HepG2 (cell line): ENCODE measurements around the gene IARS2. TPM values are rescaled to one million over a fixed set of nuclear protein-coding genes. Genes with fewer than 3 reads are reported as not detected.

Experiments
- ASH2L ChIP-seq: fragments of 300-600, 200-600 bp; sonication (generic); IDR thresholded peaks from 2 replicates; pipeline ENCODE4 v1.7.0; 2017; ENCODE audit warnings: low read depth, mild to moderate bottlenecking, moderate library complexity, mixed read lengths, low read length; ENCODE audit not compliant: insufficient read length
- BORCS8-MEF2B ChIP-seq: sonication (generic); formaldehyde crosslinking; IDR thresholded peaks from 2 replicates; pipeline ENCODE4 v1.8.0; 2022; ENCODE audit warnings: mild to moderate bottlenecking, missing genetic modification reagents
- CENPT ChIP-seq: sonication (generic); formaldehyde crosslinking; IDR thresholded peaks from 2 replicates; pipeline ENCODE4 v1.8.0; 2022; ENCODE audit warnings: low read depth, mild to moderate bottlenecking, moderate library complexity, missing genetic modification reagents
- DNMT1 ChIP-seq: sonication (generic); formaldehyde crosslinking; IDR thresholded peaks from 2 replicates; pipeline ENCODE4 v1.5.1; 2020; ENCODE audit warnings: mild to moderate bottlenecking, missing genetic modification reagents
- ETV6 ChIP-seq: sonication (generic); formaldehyde crosslinking; conservative IDR thresholded peaks from 2 replicates; pipeline ENCODE4 v1.4.0; 2020; ENCODE audit warnings: missing genetic modification reagents
- MEIS2 ChIP-seq: sonication (generic); formaldehyde crosslinking; IDR thresholded peaks from 2 replicates; pipeline ENCODE4 v1.9.0; 2021; ENCODE audit warnings: mild to moderate bottlenecking, missing genetic modification reagents
- MLLT10 ChIP-seq: sonication (generic); formaldehyde crosslinking; IDR thresholded peaks from 2 replicates; pipeline ENCODE4 v1.4.0; 2020; ENCODE audit warnings: missing genetic modification reagents
- NFYC ChIP-seq: IDR thresholded peaks from 2 replicates; pipeline ENCODE4 v1.6.1; 2016; ENCODE audit warnings: missing genetic modification reagents, missing compliant biosample characterization
- PAF1 ChIP-seq: IDR thresholded peaks from 2 replicates; pipeline ENCODE4 v1.6.1; 2016; ENCODE audit warnings: missing genetic modification reagents, missing compliant biosample characterization
- POLR2G ChIP-seq: fragments of 200-400 bp; formaldehyde crosslinking; IDR thresholded peaks from 2 replicates; pipeline ENCODE4 v1.6.1; 2018; ENCODE audit warnings: mild to moderate bottlenecking, low read depth, low read length, moderate library complexity
- SALL2 ChIP-seq: sonication (generic); formaldehyde crosslinking; IDR thresholded peaks from 2 replicates; pipeline ENCODE4 v1.8.1; 2023; ENCODE audit warnings: mild to moderate bottlenecking, missing genetic modification reagents, inconsistent platforms
- TRIM24 ChIP-seq: sonication (generic); formaldehyde crosslinking; IDR thresholded peaks from 2 replicates; pipeline ENCODE4 v1.8.0; 2022; ENCODE audit warnings: mild to moderate bottlenecking, missing genetic modification reagents
- ZFY ChIP-seq: sonication (generic); formaldehyde crosslinking; IDR thresholded peaks from 2 replicates; pipeline ENCODE4 v1.4.0; 2020; ENCODE audit warnings: missing genetic modification reagents
- ZIK1 ChIP-seq: sonication (generic); formaldehyde crosslinking; IDR thresholded peaks from 2 replicates; pipeline ENCODE4 v1.5.0; 2020; ENCODE audit warnings: mild to moderate bottlenecking, low read depth, missing genetic modification reagents, borderline replicate concordance
- ZMAT3 ChIP-seq: sonication (generic); formaldehyde crosslinking; conservative IDR thresholded peaks from 2 replicates; pipeline ENCODE4 v1.7.0; 2021; ENCODE audit warnings: missing genetic modification reagents
- ZNF326 ChIP-seq: sonication (generic); formaldehyde crosslinking; IDR thresholded peaks from 2 replicates; pipeline ENCODE4 v1.4.0; 2020; ENCODE audit warnings: missing genetic modification reagents, borderline replicate concordance
- ZNF441 ChIP-seq: sonication (generic); formaldehyde crosslinking; IDR thresholded peaks from 2 replicates; pipeline ENCODE4 v1.7.0; 2021; ENCODE audit warnings: missing genetic modification reagents, borderline replicate concordance
- ZNF660 ChIP-seq: sonication (generic); formaldehyde crosslinking; IDR thresholded peaks from 2 replicates; pipeline ENCODE4 v1.5.1; 2020; ENCODE audit warnings: mild to moderate bottlenecking, low read depth, missing genetic modification reagents, borderline replicate concordance
- ZNF772 ChIP-seq: sonication (generic); formaldehyde crosslinking; IDR thresholded peaks from 2 replicates; pipeline ENCODE4 v1.5.0; 2020; ENCODE audit warnings: mild to moderate bottlenecking, missing genetic modification reagents
- ZZZ3 ChIP-seq: sonication (generic); formaldehyde crosslinking; IDR thresholded peaks from 2 replicates; pipeline ENCODE4 v1.4.0; 2020; ENCODE audit warnings: missing genetic modification reagents, mild to moderate bottlenecking, borderline replicate concordance
- polyA plus RNA-seq, 8 experiments: library from polyadenylated mRNA; depleted of rRNA in 3 of 8; stranded (reverse) in 7 of 8; unstranded in 1 of 8; fragments of >200 nt; fragmentation: Illumina TruSeq in 4 of 8; extraction: Trizol in 4 of 8; gene quantifications; 2 replicates each; pipeline versions ENCODE4 v1.2.1 to v1.2.3, GENCODE V29; 2011 to 2016; ENCODE audit warnings: low read depth in 4 of 8, missing spikeins in 1 of 8, mixed read lengths in 1 of 8; ENCODE audit not compliant: insufficient read depth in 1 of 8
- total RNA-seq, 5 experiments: library from RNA; depleted of rRNA; stranded (reverse); fragments of >200 nt; fragmentation: Illumina TruSeq; extraction: Trizol; gene quantifications; 2 replicates each; pipeline ENCODE4 v1.2.3, GENCODE V29; 2016; ENCODE audit warnings: low read depth in 1 of 5
- TF ChIP-seq, protein P1 (sequence below): sonication (generic); formaldehyde crosslinking; IDR thresholded peaks from 2 replicates; pipeline ENCODE4 v1.4.0; 2020; ENCODE audit warnings: missing genetic modification reagents, borderline replicate concordance
- TF ChIP-seq, protein P2 (sequence below): sonication (generic); formaldehyde crosslinking; IDR thresholded peaks from 2 replicates; pipeline ENCODE4 v1.5.0; 2020; ENCODE audit warnings: missing genetic modification reagents
- TF ChIP-seq, protein P3 (sequence below): IDR thresholded peaks from 2 replicates; pipeline ENCODE4 v1.6.1; 2016; ENCODE audit warnings: missing compliant biosample characterization, missing genetic modification reagents, borderline replicate concordance

Gene IARS2
- total and polyA plus RNA-seq, 2 of the 13 experiments (the other 11 are each of a cell fraction or from before 2014, with no cell fraction given) = 28.6 to 122 TPM

DNA sequence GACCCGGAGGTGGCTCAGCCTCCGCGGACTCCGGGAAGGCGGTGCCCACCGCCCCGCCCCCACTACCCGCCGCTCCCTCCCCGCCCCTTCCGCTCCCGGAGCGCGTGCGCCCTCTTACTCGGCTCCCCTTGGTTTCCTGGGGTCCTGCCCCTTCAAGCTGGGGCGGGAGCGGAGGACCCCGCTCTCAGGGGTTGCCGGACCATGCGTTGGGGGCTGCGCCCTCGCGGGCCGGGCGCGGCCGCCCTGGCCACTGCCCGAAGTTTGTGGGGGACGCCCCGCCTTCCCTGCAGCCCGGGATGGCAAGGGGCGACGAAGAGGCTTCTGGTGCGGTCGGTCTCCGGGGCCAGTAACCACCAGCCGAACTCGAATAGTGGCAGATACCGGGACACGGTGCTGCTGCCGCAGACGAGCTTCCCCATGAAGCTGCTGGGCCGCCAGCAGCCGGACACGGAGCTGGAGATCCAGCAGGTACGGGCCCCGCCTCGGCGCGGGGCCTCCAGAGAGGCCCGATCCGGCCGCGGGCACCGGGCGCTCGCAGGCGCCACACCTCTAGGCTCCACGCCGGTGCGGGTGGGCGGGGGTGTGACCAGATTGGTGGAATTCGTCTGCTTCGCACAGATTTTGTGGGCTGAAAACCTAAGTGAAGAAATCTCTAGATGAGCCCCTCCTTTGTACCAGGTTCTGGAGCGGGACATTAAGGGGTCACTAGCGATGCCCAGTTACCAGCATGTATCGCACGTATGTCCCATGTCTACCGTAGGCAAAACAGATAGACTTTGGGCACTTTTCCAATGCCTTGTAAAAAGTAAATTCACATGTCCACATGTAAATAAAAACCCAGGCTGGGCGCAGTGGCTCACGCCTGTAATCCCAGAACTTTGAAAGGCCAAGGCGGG lies at the start of gene IARS2 (continued):
- TF ChIP-seq ZNF772 (peak; percentile 50; the same call in 1 of the 2 replicates), POLR2G (peak; percentile 92), ZNF441 (CRISPR knock-in tag) (peak; percentile 61; the same call in 1 of the 2 replicates), ZNF660 (CRISPR knock-in tag) (no peak), MLLT10 (no peak), TRIM24 (CRISPR knock-in tag) (no peak), MEIS2 (CRISPR knock-in tag) (peak; percentile 12; the same call in 1 of the 2 replicates), ZMAT3 (CRISPR knock-in tag) (peak; percentile 76; the same call in 1 of the 2 replicates), CENPT (CRISPR knock-in tag) (no peak), PAF1 (CRISPR knock-in tag) (no peak), ZIK1 (0 out of 2 replicates have a peak, but pooled peaks have one; percentile 34), SALL2 (CRISPR knock-in tag) (peak; percentile 73), DNMT1 (CRISPR knock-in tag) (peak; percentile 91), ASH2L (peak; percentile 92), ZFY (CRISPR knock-in tag) (peak; percentile 92), NFYC (CRISPR knock-in tag) (no peak), ZZZ3 (CRISPR knock-in tag) (peak; percentile 34; the same call in 1 of the 2 replicates), ZNF326 (CRISPR knock-in tag) (no peak), ETV6 (0 out of 2 replicates have a peak, but pooled peaks have one; percentile 35), BORCS8-MEF2B (CRISPR knock-in tag) (peak; percentile 57; the same call in 1 of the 2 replicates)
- TF ChIP-seq, protein P1, sequence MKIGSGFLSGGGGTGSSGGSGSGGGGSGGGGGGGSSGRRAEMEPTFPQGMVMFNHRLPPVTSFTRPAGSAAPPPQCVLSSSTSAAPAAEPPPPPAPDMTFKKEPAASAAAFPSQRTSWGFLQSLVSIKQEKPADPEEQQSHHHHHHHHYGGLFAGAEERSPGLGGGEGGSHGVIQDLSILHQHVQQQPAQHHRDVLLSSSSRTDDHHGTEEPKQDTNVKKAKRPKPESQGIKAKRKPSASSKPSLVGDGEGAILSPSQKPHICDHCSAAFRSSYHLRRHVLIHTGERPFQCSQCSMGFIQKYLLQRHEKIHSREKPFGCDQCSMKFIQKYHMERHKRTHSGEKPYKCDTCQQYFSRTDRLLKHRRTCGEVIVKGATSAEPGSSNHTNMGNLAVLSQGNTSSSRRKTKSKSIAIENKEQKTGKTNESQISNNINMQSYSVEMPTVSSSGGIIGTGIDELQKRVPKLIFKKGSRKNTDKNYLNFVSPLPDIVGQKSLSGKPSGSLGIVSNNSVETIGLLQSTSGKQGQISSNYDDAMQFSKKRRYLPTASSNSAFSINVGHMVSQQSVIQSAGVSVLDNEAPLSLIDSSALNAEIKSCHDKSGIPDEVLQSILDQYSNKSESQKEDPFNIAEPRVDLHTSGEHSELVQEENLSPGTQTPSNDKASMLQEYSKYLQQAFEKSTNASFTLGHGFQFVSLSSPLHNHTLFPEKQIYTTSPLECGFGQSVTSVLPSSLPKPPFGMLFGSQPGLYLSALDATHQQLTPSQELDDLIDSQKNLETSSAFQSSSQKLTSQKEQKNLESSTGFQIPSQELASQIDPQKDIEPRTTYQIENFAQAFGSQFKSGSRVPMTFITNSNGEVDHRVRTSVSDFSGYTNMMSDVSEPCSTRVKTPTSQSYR (CRISPR knock-in tag) = peak; percentile 76
- TF ChIP-seq, protein P2, sequence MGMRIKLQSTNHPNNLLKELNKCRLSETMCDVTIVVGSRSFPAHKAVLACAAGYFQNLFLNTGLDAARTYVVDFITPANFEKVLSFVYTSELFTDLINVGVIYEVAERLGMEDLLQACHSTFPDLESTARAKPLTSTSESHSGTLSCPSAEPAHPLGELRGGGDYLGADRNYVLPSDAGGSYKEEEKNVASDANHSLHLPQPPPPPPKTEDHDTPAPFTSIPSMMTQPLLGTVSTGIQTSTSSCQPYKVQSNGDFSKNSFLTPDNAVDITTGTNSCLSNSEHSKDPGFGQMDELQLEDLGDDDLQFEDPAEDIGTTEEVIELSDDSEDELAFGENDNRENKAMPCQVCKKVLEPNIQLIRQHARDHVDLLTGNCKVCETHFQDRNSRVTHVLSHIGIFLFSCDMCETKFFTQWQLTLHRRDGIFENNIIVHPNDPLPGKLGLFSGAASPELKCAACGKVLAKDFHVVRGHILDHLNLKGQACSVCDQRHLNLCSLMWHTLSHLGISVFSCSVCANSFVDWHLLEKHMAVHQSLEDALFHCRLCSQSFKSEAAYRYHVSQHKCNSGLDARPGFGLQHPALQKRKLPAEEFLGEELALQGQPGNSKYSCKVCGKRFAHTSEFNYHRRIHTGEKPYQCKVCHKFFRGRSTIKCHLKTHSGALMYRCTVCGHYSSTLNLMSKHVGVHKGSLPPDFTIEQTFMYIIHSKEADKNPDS = no peak
- TF ChIP-seq, protein P3, sequence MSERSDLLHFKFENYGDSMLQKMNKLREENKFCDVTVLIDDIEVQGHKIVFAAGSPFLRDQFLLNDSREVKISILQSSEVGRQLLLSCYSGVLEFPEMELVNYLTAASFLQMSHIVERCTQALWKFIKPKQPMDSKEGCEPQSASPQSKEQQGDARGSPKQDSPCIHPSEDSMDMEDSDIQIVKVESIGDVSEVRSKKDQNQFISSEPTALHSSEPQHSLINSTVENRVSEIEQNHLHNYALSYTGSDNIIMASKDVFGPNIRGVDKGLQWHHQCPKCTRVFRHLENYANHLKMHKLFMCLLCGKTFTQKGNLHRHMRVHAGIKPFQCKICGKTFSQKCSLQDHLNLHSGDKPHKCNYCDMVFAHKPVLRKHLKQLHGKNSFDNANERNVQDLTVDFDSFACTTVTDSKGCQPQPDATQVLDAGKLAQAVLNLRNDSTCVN (CRISPR knock-in tag) = no peak
